Astrocyte (in vitro differentiated cells and primary cell): ENCODE data around the gene ANKS1A.

Experiments used
- CTCF ChIP-seq: IDR thresholded peaks from 2 replicates; pipeline ENCODE4 v1.5.1; 2011; ENCODE audit warnings: low read depth, mild to moderate bottlenecking, inconsistent platforms, low read length, moderate library complexity; ENCODE audit not compliant: insufficient read depth
- EZH2 ChIP-seq: IDR thresholded peaks from 2 replicates; pipeline ENCODE4 v1.6.1; 2012; ENCODE audit warnings: mild to moderate bottlenecking, low read length, inconsistent platforms; ENCODE audit not compliant: insufficient read depth

GRCh38 chr6:35065870-35066269 lies 176.8 kb downstream of the ANKS1A start:
- no peak for TF ChIP-seq CTCF
- no peak for TF ChIP-seq EZH2
